Peyer's patch (tissue), 4 donors: ENCODE data around the gene VSTM2B. TPM values are rescaled to one million over a fixed set of nuclear protein-coding genes. Genes with fewer than 3 reads are reported as not detected.

Experiments
- DNase-seq, 3 donors: peaks; one replicate each; pipeline ENCODE4 v3.0.0-alpha.2; 2017 to 2019
- H3K27ac ChIP-seq, 4 donors: fragments of 200-600 bp; sonication (generic); one replicate each; pipeline ENCODE4 v1.5.1; 2016 to 2019
- H3K27me3 ChIP-seq, 2 donors: fragments of 200-600 bp; sonication (generic); one replicate each; pipeline ENCODE4 v1.5.1; 2019
- H3K36me3 ChIP-seq, 3 donors: fragments of 200-600 bp; sonication (generic); one replicate each; pipeline ENCODE4 v1.5.1; 2016 to 2019
- H3K4me1 ChIP-seq, 4 donors: fragments of 200-600 bp; sonication (generic); one replicate each; pipeline ENCODE4 v1.5.1; 2016 to 2019
- H3K4me3 ChIP-seq, 4 donors: fragments of 200-600 bp; sonication (generic); 1 replicate in 3 of 4; 2 replicates in 1 of 4; pipeline ENCODE4 v1.5.1; 2016 to 2019; ENCODE audit warnings: mild to moderate bottlenecking in 1 of 4
- H3K9me3 ChIP-seq, 4 donors: fragments of 200-600 bp; sonication (generic); one replicate each; pipeline ENCODE4 v1.5.1; 2016 to 2019; ENCODE audit warnings: mild to moderate bottlenecking in 1 of 4
- CTCF ChIP-seq, 6 experiments: fragments of 450-650 bp in 4 of 6; fragments of 200-600 bp in 2 of 6; sonication (generic) in 1 of 6; IDR thresholded peaks; one replicate each; pipeline ENCODE4 v1.5.1; 2017 to 2019; ENCODE audit warnings: antibody characterized with exemption in 6 of 6, mild to moderate bottlenecking in 3 of 6, moderate library complexity in 1 of 6
- POLR2A ChIP-seq, 2 donors: fragments of 450-650 bp; IDR thresholded peaks; one replicate each; pipeline ENCODE4 v1.5.1; 2017; ENCODE audit warnings: antibody characterized with exemption in 2 of 2, mild to moderate bottlenecking in 2 of 2, moderate library complexity in 2 of 2
- total RNA-seq, 4 donors: library from RNA; depleted of rRNA; stranded (reverse); fragments of >200 nt; gene quantifications; one replicate each; pipeline ENCODE4 v1.1.0, GENCODE V29; 2016

The VSTM2B gene
- total RNA-seq, 4 donors from 2014 or later: not detected

GRCh38 chr19:29610213-29610573 is 84.4 kb downstream of the VSTM2B start:
- DNase-seq: no peak
- no peaks in the 10 kb centered on the region for H3K9me3 ChIP-seq
- no peaks in the 10 kb centered on the region for H3K27me3 ChIP-seq
- TF ChIP-seq CTCF (IDR thresholded peaks at IDR 0.05) (no peak), POLR2A (IDR thresholded peaks at IDR 0.05) (no peak)
- peak overlapping the region in 1 of 4 donors; percentile 38 for H3K27ac ChIP-seq
- no peak overlapping the region for H3K4me3 ChIP-seq
- peaks cover 0 to 60% (median 0%) of the 10 kb centered on the region in 3 donors for H3K36me3 ChIP-seq
- H3K4me1 ChIP-seq: peaks cover 0 to 7% (median 2%) of the 10 kb centered on the region in 4 donors

- H3K4me1 ChIP-seq: peaks cover 0 to 7% (median 2%) of the 10 kb centered on the region in 4 donors
- no peaks in the 10 kb centered on the region for H3K27me3 ChIP-seq
- no peaks in the 10 kb centered on the region for H3K9me3 ChIP-seq
- no peak overlapping the region for H3K4me3 ChIP-seq
- H3K36me3 ChIP-seq: peaks cover 0 to 65% (median 0%) of the 10 kb centered on the region in 3 donors
- H3K27ac ChIP-seq: peak overlapping the region in 1 of 4 donors; percentile 52
- peak; percentile 76 to 87 (median 83) for TF ChIP-seq CTCF (IDR thresholded peaks at IDR 0.05)
- TF ChIP-seq POLR2A (IDR thresholded peaks at IDR 0.05): no peak
- DNase-seq: peak; percentile 76 to 94 (median 91)
Observed at GRCh38 chr19:29610574-29611271, 84.9 kb downstream of the VSTM2B start.

- no peak for DNase-seq
- peaks cover 0 to 77% (median 0%) of the 10 kb centered on the region in 3 donors for H3K36me3 ChIP-seq
- H3K27ac ChIP-seq: no peak overlapping the region
- no peaks in the 10 kb centered on the region for H3K9me3 ChIP-seq
- TF ChIP-seq POLR2A (IDR thresholded peaks at IDR 0.05) (no peak), CTCF (IDR thresholded peaks at IDR 0.05) (no peak)
- peaks cover 0 to 5% (median 1%) of the 10 kb centered on the region in 4 donors for H3K4me1 ChIP-seq
- no peak overlapping the region for H3K4me3 ChIP-seq
- H3K27me3 ChIP-seq: no peaks in the 10 kb centered on the region
Observed at GRCh38 chr19:29612121-29612520, 86.3 kb downstream of the VSTM2B start.

DNA sequence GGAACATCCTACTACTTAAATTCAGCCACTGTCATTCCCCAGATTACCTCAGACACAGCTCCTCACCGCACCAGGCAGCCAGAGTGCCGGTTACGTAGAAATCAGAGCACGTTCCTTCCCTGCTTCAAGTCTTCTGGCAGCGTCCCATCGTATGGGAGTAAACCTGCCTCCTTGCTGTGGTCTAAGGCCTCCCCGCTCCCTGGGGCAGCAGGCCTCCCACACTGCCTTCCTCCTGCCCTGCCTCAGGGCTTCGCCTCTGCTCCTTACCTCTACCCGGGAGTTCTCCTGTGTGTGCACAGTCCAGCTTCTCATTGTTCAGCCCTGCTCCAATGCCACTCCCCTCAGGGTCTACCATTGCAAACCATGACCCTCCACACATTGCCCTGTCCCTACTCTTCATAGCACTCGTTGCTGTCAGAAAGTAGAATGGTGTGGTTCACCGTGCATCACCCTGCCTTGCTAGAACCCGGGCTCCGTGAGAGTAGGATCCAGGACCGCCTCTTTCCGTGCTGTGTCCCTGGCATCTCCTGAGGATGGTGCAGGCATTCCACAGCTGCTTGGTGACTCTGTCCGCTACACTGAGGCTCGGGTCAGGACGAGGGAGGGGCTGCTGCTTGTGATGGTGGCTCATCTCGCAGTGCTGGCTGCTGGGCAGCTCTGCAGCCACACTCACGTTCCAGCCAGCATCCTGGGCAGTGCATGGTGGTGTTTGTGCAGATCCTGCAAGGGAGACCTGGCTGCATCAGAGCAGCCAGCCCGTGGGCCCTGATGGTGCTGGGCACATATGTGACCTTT is 87.2 kb downstream of the VSTM2B start:
- Histone ChIP-seq H3K4me3 (no peak overlapping the region), H3K4me1 (peaks cover 0 to 5% (median 0%) of the 10 kb centered on the region in 4 donors), H3K36me3 (peaks cover 0 to 77% (median 0%) of the 10 kb centered on the region in 3 donors), H3K27ac (no peak overlapping the region), H3K9me3 (no peaks in the 10 kb centered on the region), H3K27me3 (no peaks in the 10 kb centered on the region)
- TF ChIP-seq CTCF (IDR thresholded peaks at IDR 0.05) (no peak), POLR2A (IDR thresholded peaks at IDR 0.05) (no peak)
- DNase-seq: no peak

GRCh38 chr19:29614046-29614445 is 88.3 kb downstream of the VSTM2B start:
- Histone ChIP-seq H3K9me3 (no peaks in the 10 kb centered on the region), H3K4me3 (no peak overlapping the region), H3K36me3 (peaks cover 0 to 72% (median 0%) of the 10 kb centered on the region in 3 donors), H3K4me1 (peaks cover 0 to 5% (median 0%) of the 10 kb centered on the region in 4 donors), H3K27me3 (no peaks in the 10 kb centered on the region), H3K27ac (no peak overlapping the region)
- DNase-seq: no peak
- TF ChIP-seq CTCF (IDR thresholded peaks at IDR 0.05) (no peak), POLR2A (IDR thresholded peaks at IDR 0.05) (no peak)

Other genes starting within 250 kb of the VSTM2B start
- 10 to 100 TPM; 43.7 to 50.9 (median 49.1) TPM for gene POP4, start 80.3 kb downstream of the VSTM2B start, total RNA-seq
- gene PLEKHF1, start 139.5 kb downstream of the VSTM2B start, total RNA-seq: 10 to 100 TPM in 1 of 4 donors, 1 to 10 TPM in 3; 8.2 to 16.5 (median 9.0) TPM
- 10 to 100 TPM; 18.2 to 49.1 (median 28.2) TPM for gene C19orf12, start 189.3 kb downstream of the VSTM2B start, total RNA-seq